B cell (primary cell): Measurements from ENCODE around the gene WNT16. TPM values are rescaled to one million over a fixed set of nuclear protein-coding genes. Genes with fewer than 3 reads are reported as not detected.

ENCODE experiments used
- ATAC-seq: fragments of 200-7000 bp; cut with Tn5 transposase; one replicate; pipeline ENCODE4 v1.10.0; 2021; ENCODE audit warnings: low read depth, mild to moderate bottlenecking, moderate number of reproducible peaks, moderate library complexity
- CTCF ChIA-PET: fragments of 350-600 bp; sonication (Branson Sonifier 250); formaldehyde crosslinking; loops from one replicate; lab custom pipeline; 2021; ENCODE audit warnings: antibody characterized with exemption, inconsistent platforms; lab: Charles Lee
- POLR2A ChIA-PET: fragments of 350-600 bp; sonication (Branson Sonifier 250); formaldehyde crosslinking; loops from one replicate; lab custom pipeline; 2021; ENCODE audit warnings: antibody characterized with exemption; lab: Charles Lee
- DNase-seq: peaks from one replicate; pipeline ENCODE4 v3.0.0; 2013
- H2AFZ ChIP-seq: 2 replicates; pipeline ENCODE4 v1.6.1; 2012; ENCODE audit warnings: mild to moderate bottlenecking, low read depth, low read length; ENCODE audit not compliant: insufficient read depth, poor library complexity, severe bottlenecking
- H3K27ac ChIP-seq, 2 donors: 1 replicate in 1 of 2; 2 replicates in 1 of 2; pipeline ENCODE4 v1.5.1; 2012 to 2013; ENCODE audit warnings: low read length in 2 of 2, mild to moderate bottlenecking in 2 of 2, moderate library complexity in 1 of 2
- H3K27me3 ChIP-seq, 4 experiments: fragments of 200-600 bp in 1 of 4; sonication (generic) in 1 of 4; replicated peaks in 1 of 4; 1 replicate in 2 of 4; 2 replicates in 2 of 4; pipeline versions ENCODE4 v1.6.1 to v1.7.0; 2013 to 2016; ENCODE audit warnings: low read length in 3 of 4, mild to moderate bottlenecking in 2 of 4, mixed read lengths in 1 of 4, moderate library complexity in 1 of 4; ENCODE audit not compliant: insufficient read depth in 4 of 4, control insufficient read depth in 3 of 4; ENCODE audit errors: control extremely low read depth in 1 of 4
- H3K36me3 ChIP-seq, 2 experiments: replicated peaks in 1 of 2; 1 replicate in 1 of 2; 2 replicates in 1 of 2; pipeline versions ENCODE4 v1.6.1 to v1.7.1; 2013; ENCODE audit warnings: low read length in 1 of 2; ENCODE audit not compliant: insufficient read depth in 2 of 2, control insufficient read depth in 1 of 2; ENCODE audit errors: control extremely low read depth in 1 of 2, extremely low read depth in 1 of 2
- H3K4me1 ChIP-seq, 2 donors: fragments of 200-600 bp in 1 of 2; sonication (generic) in 1 of 2; 1 replicate in 1 of 2; 2 replicates in 1 of 2; pipeline versions ENCODE4 v1.5.1 to v1.6.1; 2013 to 2017; ENCODE audit warnings: low read length in 2 of 2; ENCODE audit not compliant: control insufficient read depth in 2 of 2, insufficient read depth in 2 of 2
- H3K4me2 ChIP-seq: replicated peaks from 2 replicates; pipeline ENCODE3; 2012; ENCODE audit warnings: mild to moderate bottlenecking, low read depth, low read length; ENCODE audit not compliant: poor library complexity, severe bottlenecking
- H3K4me3 ChIP-seq, 5 experiments: fragments of 200-600 bp in 1 of 5; sonication (generic) in 1 of 5; 1 replicate in 3 of 5; 2 replicates in 2 of 5; pipeline versions ENCODE4 v1.5.1 to v1.7.0; 2011 to 2016; ENCODE audit warnings: low read length in 4 of 5, mild to moderate bottlenecking in 4 of 5, low read depth in 2 of 5, control low read depth in 1 of 5, moderate library complexity in 1 of 5; ENCODE audit not compliant: insufficient read depth in 1 of 5; ENCODE audit errors: control extremely low read depth in 1 of 5, extremely low read depth in 1 of 5
- H3K79me2 ChIP-seq: fragments of 200-600 bp; sonication (generic); one replicate; pipeline ENCODE4 v1.6.0; 2016; ENCODE audit warnings: low read length; ENCODE audit not compliant: control insufficient read depth, insufficient read depth
- H3K9ac ChIP-seq: fragments of 200-600 bp; sonication (generic); 2 replicates; pipeline ENCODE4 v1.6.1; 2017; ENCODE audit warnings: mild to moderate bottlenecking, low read length, moderate library complexity
- H3K9me3 ChIP-seq, 3 donors: one replicate each; pipeline versions ENCODE4 v1.6.1 to v1.7.1; 2013; ENCODE audit warnings: low read length in 2 of 3; ENCODE audit not compliant: control insufficient read depth in 2 of 3, insufficient read depth in 1 of 3; ENCODE audit errors: control extremely low read depth in 1 of 3
- H4K20me1 ChIP-seq: 2 replicates; pipeline ENCODE4 v1.6.0; 2012; ENCODE audit warnings: mild to moderate bottlenecking, low read length; ENCODE audit not compliant: insufficient read depth, control insufficient read depth, poor library complexity, severe bottlenecking
- H3K27ac Mint-ChIP-seq: one replicate; pipeline ENCODE4 v1.8.0; 2021; ENCODE audit warnings: mixed read lengths
- H3K27me3 Mint-ChIP-seq: one replicate; pipeline ENCODE4 v1.8.0; 2021; ENCODE audit warnings: mixed read lengths
- H3K4me1 Mint-ChIP-seq: one replicate; pipeline ENCODE4 v1.8.0; 2021; ENCODE audit warnings: mixed read lengths
- H3K4me3 Mint-ChIP-seq: one replicate; pipeline ENCODE4 v1.8.0; 2021; ENCODE audit warnings: mixed read lengths
- H3K9me3 Mint-ChIP-seq: one replicate; pipeline ENCODE4 v1.8.0; 2022; ENCODE audit warnings: mixed read lengths; ENCODE audit not compliant: insufficient read depth
- EZH2 ChIP-seq: IDR thresholded peaks from 2 replicates; pipeline ENCODE4 v1.6.1; 2012; ENCODE audit warnings: borderline replicate concordance, low read depth, mild to moderate bottlenecking, moderate library complexity, low read length; ENCODE audit not compliant: insufficient read depth, poor library complexity, severe bottlenecking
- WGBS: methylation state at CpG from one replicate; pipeline ENCODE4 v1.1.5; 2013; ENCODE audit warnings: missing lambda C conversion rate; ENCODE audit not compliant: insufficient coverage; 5-methylcytosine and 5-hydroxymethylcytosine counted together
- intact Hi-C: fragments of 100-400 bp; cut with micrococcal nuclease; formaldehyde crosslinking; loops from one replicate; pipeline ENCODE4 v1.10.0; 2022
- polyA plus RNA-seq: library from polyadenylated mRNA; depleted of rRNA; stranded (reverse); fragments of >200 nt; gene quantifications from 2 replicates; pipeline ENCODE4 v1.2.3, GENCODE V29; 2012
- total RNA-seq, 2 donors: library from RNA; stranded (reverse); fragments of 120-200 nt in 1 of 2; gene quantifications; 1 replicate in 1 of 2; 2 replicates in 1 of 2; pipeline versions ENCODE4 v1.2.3 to v1.2.4, GENCODE V29; 2013 to 2022
- TF ChIP-seq, protein P1 (sequence below): fragments of 200-600 bp; IDR thresholded peaks from one replicate; pipeline ENCODE4 v1.8.0; 2022; ENCODE audit warnings: antibody characterized with exemption, mild to moderate bottlenecking

WNT16 gene
- total and polyA plus RNA-seq, 2 donors (not counting 1 experiment from before 2014, with no cell fraction given), result 4.2 to 6.9 TPM

DNA sequence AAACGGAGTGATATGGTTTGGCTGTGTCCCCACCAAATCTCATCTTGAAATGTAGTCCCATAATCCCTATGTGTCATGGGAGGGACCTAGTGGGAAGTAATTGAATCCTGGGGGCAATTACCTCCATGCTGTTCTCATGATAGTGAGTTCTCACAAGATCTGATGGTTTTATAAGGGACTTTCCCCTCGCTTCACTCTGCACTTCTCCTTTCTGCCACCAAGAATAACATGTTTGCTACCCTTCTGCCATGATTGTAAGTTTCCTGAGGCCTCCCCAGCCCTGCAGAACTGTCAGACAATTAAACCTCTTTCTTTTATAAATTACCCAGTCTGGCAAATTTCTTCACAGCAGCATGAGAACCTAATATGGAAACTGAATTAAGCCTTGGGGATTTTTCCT, 48.2 kb downstream of the WNT16 start:
- H3K4me2 ChIP-seq, result peak overlapping the region; percentile 36
- H3K27ac ChIP-seq, result peak overlapping the region; percentile 59 to 70
- Mint-ChIP-seq H3K4me3 (peak overlapping the region; percentile 14), H3K27ac (peak overlapping the region; percentile 84), H3K4me1 (peaks cover 74% of the 10 kb centered on the region), H3K27me3 (no peaks in the 10 kb centered on the region), H3K9me3 (no peaks in the 10 kb centered on the region)
- TF ChIP-seq EZH2, result no peak
- TF ChIP-seq, protein P1, sequence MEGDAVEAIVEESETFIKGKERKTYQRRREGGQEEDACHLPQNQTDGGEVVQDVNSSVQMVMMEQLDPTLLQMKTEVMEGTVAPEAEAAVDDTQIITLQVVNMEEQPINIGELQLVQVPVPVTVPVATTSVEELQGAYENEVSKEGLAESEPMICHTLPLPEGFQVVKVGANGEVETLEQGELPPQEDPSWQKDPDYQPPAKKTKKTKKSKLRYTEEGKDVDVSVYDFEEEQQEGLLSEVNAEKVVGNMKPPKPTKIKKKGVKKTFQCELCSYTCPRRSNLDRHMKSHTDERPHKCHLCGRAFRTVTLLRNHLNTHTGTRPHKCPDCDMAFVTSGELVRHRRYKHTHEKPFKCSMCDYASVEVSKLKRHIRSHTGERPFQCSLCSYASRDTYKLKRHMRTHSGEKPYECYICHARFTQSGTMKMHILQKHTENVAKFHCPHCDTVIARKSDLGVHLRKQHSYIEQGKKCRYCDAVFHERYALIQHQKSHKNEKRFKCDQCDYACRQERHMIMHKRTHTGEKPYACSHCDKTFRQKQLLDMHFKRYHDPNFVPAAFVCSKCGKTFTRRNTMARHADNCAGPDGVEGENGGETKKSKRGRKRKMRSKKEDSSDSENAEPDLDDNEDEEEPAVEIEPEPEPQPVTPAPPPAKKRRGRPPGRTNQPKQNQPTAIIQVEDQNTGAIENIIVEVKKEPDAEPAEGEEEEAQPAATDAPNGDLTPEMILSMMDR, result no peak
- ATAC-seq (peak; percentile 35), DNase-seq (peak; percentile 57)
- H3K9me3 ChIP-seq, result peaks cover 2 to 14% (median 7%) of the 10 kb centered on the region in 3 donors
- H4K20me1 ChIP-seq, result no peaks in the 10 kb centered on the region
- no peak overlapping the region for H3K9ac ChIP-seq
- no peaks in the 10 kb centered on the region for H3K27me3 ChIP-seq
- intact Hi-C loops, result loop anchor here (1.0 kb wide), 1 partner anchor 8 kb away; no protein-coding TSS in a partner anchor
- WGBS, result 0% methylated on average over 1 of the region's 2 CpGs
- CTCF ChIA-PET, result interaction anchor here (2.2 to 4.8 kb wide), 2 partner anchors 9 to 10 kb away, joined by 17 to 26 read pairs; no protein-coding TSS in a partner anchor
- H3K79me2 ChIP-seq, result peaks cover 94% of the 10 kb centered on the region
- H3K36me3 ChIP-seq, result peaks cover 7 to 40% of the 10 kb centered on the region in 2 experiments
- H2AFZ ChIP-seq, result no peak overlapping the region
- H3K4me1 ChIP-seq, result peaks cover 75 to 84% of the 10 kb centered on the region in 2 donors
- POLR2A ChIA-PET, result no interaction called here
- peak overlapping the region in 1 of 5 experiments; percentile 8 for H3K4me3 ChIP-seq

DNA sequence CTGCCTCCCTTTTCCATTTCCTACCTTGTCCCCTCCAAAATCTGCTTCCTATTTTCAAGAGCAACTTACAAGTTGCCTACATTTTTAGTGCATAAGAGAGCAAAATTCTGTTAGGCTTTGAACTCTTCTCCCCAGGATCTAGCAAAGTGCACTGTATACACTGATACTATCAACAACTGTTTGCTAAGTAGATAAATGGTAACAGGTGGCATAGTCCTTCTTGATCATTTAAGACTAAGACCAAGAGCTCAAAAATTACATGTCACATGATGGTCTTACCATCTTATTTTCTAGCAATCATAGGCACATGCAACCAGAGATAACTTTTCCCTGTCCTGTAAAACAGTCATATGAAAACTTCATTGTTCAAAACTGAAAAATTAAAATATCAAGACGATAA, 51.1 kb downstream of the WNT16 start:
- no peak for ATAC-seq
- DNase-seq, result no peak
- Histone ChIP-seq H3K36me3 (peaks cover 5 to 39% of the 10 kb centered on the region in 2 experiments), H3K4me3 (no peak overlapping the region), H3K79me2 (peaks cover 99% of the 10 kb centered on the region), H4K20me1 (no peaks in the 10 kb centered on the region), H3K27me3 (no peaks in the 10 kb centered on the region), H2AFZ (no peak overlapping the region), H3K9ac (no peak overlapping the region), H3K9me3 (peaks cover 0 to 12% (median 3%) of the 10 kb centered on the region in 3 donors), H3K27ac (peak overlapping the region; percentile 42 to 99), H3K4me1 (peaks cover 84 to 87% of the 10 kb centered on the region in 2 donors), H3K4me2 (peak overlapping the region; percentile 31)
- ChIA-PET CTCF (interaction anchor here (1.1 to 4.8 kb wide), 5 partner anchors 10 to 168 kb away, joined by 3 to 26 read pairs (median 14); partner anchors contain the start of gene FAM3C), POLR2A (no interaction called here)
- Mint-ChIP-seq H3K27ac (peak overlapping the region; percentile 90), H3K27me3 (no peaks in the 10 kb centered on the region), H3K4me3 (peak overlapping the region; percentile 58), H3K9me3 (no peaks in the 10 kb centered on the region), H3K4me1 (peaks cover 83% of the 10 kb centered on the region)
- intact Hi-C loops, result no loop called here
- WGBS, result no CpG with 5 or more reads among the region's 1 CpG
- no peak for TF ChIP-seq EZH2
- TF ChIP-seq, protein P1, result no peak
